LNCaP clone FGC (cell line): Measurements from ENCODE around the gene CRTAC1.

Source experiments
- DNase-seq: peaks from one replicate; pipeline ENCODE4 v3.0.0-alpha.2; 2011; ENCODE audit warnings: low read depth
- H3K4me3 ChIP-seq: 2 replicates; pipeline ENCODE4 v1.5.1; 2011; ENCODE audit warnings: mild to moderate bottlenecking, low read depth, low read length, control low read depth
- CTCF ChIP-seq: IDR thresholded peaks from 2 replicates; pipeline ENCODE4 v1.5.1; 2012; ENCODE audit warnings: mild to moderate bottlenecking; ENCODE audit not compliant: control insufficient read depth, insufficient read depth; ENCODE audit errors: extremely low read depth

Gene CRTAC1

GRCh38 chr10:97940534-97940933 is 89.9 kb downstream of the CRTAC1 start:
- DNase-seq, result no peak
- H3K4me3 ChIP-seq, result no peak overlapping the region
- TF ChIP-seq CTCF, result no peak

GRCh38 chr10:97939446-97939990 is 90.9 kb downstream of the CRTAC1 start:
- no peak overlapping the region for H3K4me3 ChIP-seq
- TF ChIP-seq CTCF, result no peak
- no peak for DNase-seq

- no peak for TF ChIP-seq CTCF
- no peak for DNase-seq
Observed at GRCh38 chr10:97937928-97938327, 92.5 kb downstream of the CRTAC1 start.

GRCh38 chr10:97937054-97937453 is 93.4 kb downstream of the CRTAC1 start:
- H3K4me3 ChIP-seq, result no peak overlapping the region
- TF ChIP-seq CTCF, result no peak
- no peak for DNase-seq

More at GRCh38 chr10:97937928-97938327, 92.5 kb downstream of the CRTAC1 start:
- H3K4me3 ChIP-seq, result no peak overlapping the region

GRCh38 chr10:97936126-97936525 is 94.3 kb downstream of the CRTAC1 start:
- DNase-seq, result no peak
- H3K4me3 ChIP-seq, result no peak overlapping the region
- no peak for TF ChIP-seq CTCF

GRCh38 chr10:97932932-97933530 is 97.4 kb downstream of the CRTAC1 start:
- DNase-seq, result no peak
- no peak overlapping the region for H3K4me3 ChIP-seq
- TF ChIP-seq CTCF, result no peak

GRCh38 chr10:97931041-97931440 is 99.4 kb downstream of the CRTAC1 start:
- no peak for DNase-seq
- no peak overlapping the region for H3K4me3 ChIP-seq
- TF ChIP-seq CTCF, result no peak
